ENCODE measurements around the gene LPIN2.

- no peak for TF ChIP-seq POLR2A (IDR thresholded peaks at IDR 0.05; ENCODE audit: low read depth, low read length)
- TF ChIP-seq, protein P1, sequence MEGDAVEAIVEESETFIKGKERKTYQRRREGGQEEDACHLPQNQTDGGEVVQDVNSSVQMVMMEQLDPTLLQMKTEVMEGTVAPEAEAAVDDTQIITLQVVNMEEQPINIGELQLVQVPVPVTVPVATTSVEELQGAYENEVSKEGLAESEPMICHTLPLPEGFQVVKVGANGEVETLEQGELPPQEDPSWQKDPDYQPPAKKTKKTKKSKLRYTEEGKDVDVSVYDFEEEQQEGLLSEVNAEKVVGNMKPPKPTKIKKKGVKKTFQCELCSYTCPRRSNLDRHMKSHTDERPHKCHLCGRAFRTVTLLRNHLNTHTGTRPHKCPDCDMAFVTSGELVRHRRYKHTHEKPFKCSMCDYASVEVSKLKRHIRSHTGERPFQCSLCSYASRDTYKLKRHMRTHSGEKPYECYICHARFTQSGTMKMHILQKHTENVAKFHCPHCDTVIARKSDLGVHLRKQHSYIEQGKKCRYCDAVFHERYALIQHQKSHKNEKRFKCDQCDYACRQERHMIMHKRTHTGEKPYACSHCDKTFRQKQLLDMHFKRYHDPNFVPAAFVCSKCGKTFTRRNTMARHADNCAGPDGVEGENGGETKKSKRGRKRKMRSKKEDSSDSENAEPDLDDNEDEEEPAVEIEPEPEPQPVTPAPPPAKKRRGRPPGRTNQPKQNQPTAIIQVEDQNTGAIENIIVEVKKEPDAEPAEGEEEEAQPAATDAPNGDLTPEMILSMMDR (conservative IDR thresholded peaks at IDR 0.05; ENCODE audit: low read depth, low read length): no peak
- no peak for TF ChIP-seq MAZ (IDR thresholded peaks at IDR 0.05; ENCODE audit: borderline replicate concordance, low read depth, low read length)
- TF ChIP-seq, protein P2, sequence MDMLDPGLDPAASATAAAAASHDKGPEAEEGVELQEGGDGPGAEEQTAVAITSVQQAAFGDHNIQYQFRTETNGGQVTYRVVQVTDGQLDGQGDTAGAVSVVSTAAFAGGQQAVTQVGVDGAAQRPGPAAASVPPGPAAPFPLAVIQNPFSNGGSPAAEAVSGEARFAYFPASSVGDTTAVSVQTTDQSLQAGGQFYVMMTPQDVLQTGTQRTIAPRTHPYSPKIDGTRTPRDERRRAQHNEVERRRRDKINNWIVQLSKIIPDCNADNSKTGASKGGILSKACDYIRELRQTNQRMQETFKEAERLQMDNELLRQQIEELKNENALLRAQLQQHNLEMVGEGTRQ (IDR thresholded peaks at IDR 0.05; ENCODE audit: low read depth, low read length): no peak
- no peak for TF ChIP-seq FOS (IDR thresholded peaks at IDR 0.05; ENCODE audit: low read depth, low read length)
- TF ChIP-seq ELK1 (IDR thresholded peaks at IDR 0.05; ENCODE audit: borderline replicate concordance, low read depth, low read length): no peak
- TF ChIP-seq RCOR1 (IDR thresholded peaks at IDR 0.05; ENCODE audit: insufficient replicate concordance, low read length): no peak
These were observed 42.9 kb upstream of the LPIN2 start for GRCh38 chr18:3055816-3056215.

Data from IMR-90 (cell line).